Activated T-helper 2 cell treated with anti-CD3 and anti-CD28 coated beads, Interferon-gamma antibody, Interleukin-2, Interleukin-4, amounts not matched to agents 10 μg/mL and 5 μg/mL and 100 μg/mL, durations not matched to agents 14 hours and 24 hours and 36 hours (primary cell): ENCODE results near the gene CRISPLD2. TPM values are rescaled to one million over a fixed set of nuclear protein-coding genes. Genes with fewer than 3 reads are reported as not detected.
"Not testable (repeated sequence)": the region's sequence is repeated elsewhere in the genome, so short reads cannot be mapped to it uniquely, and the experiment has no call there.

Source experiments
- DNase-seq: peaks from one replicate; pipeline ENCODE4 v3.0.0; 2021; ENCODE audit warnings: low spot score
- H3K27ac Mint-ChIP-seq: one replicate; pipeline ENCODE4 v1.8.0; 2021; ENCODE audit warnings: mixed read lengths
- H3K27me3 Mint-ChIP-seq: one replicate; pipeline ENCODE4 v1.8.0; 2021; ENCODE audit warnings: low read depth, mixed read lengths
- H3K36me3 Mint-ChIP-seq: one replicate; pipeline ENCODE4 v1.8.0; 2021; ENCODE audit warnings: low read depth, mixed read lengths
- H3K4me1 Mint-ChIP-seq: one replicate; pipeline ENCODE4 v1.8.0; 2021; ENCODE audit warnings: low read depth, mixed read lengths
- H3K4me3 Mint-ChIP-seq: one replicate; pipeline ENCODE4 v1.8.0; 2021; ENCODE audit warnings: low read depth, mild to moderate bottlenecking, moderate library complexity, mixed read lengths
- H3K9me3 Mint-ChIP-seq: one replicate; pipeline ENCODE4 v1.8.0; 2021; ENCODE audit warnings: mixed read lengths
- intact Hi-C: fragments of 100-400 bp; cut with micrococcal nuclease; formaldehyde crosslinking; loops from one replicate; pipeline ENCODE4 v1.15.1; 2023
- total RNA-seq: library from RNA; stranded (reverse); gene quantifications from 2 replicates; pipeline ENCODE4 v1.2.3, GENCODE V29; 2022

Gene CRISPLD2
- total RNA-seq, 1 donor from 2014 or later = 0.23 TPM

- no peaks in the 10 kb centered on the region for H3K27me3 Mint-ChIP-seq
- no peak for DNase-seq
- no peak overlapping the region for H3K4me3 Mint-ChIP-seq
- H3K27ac Mint-ChIP-seq = no peak overlapping the region
- H3K4me1 Mint-ChIP-seq = no peaks in the 10 kb centered on the region
- intact Hi-C loops = no loop called here
- H3K9me3 Mint-ChIP-seq = no peaks in the 10 kb centered on the region
- H3K36me3 Mint-ChIP-seq = no peaks in the 10 kb centered on the region
Observed at GRCh38 chr16:84853534-84853933, 33.7 kb downstream of the CRISPLD2 start.

DNA sequence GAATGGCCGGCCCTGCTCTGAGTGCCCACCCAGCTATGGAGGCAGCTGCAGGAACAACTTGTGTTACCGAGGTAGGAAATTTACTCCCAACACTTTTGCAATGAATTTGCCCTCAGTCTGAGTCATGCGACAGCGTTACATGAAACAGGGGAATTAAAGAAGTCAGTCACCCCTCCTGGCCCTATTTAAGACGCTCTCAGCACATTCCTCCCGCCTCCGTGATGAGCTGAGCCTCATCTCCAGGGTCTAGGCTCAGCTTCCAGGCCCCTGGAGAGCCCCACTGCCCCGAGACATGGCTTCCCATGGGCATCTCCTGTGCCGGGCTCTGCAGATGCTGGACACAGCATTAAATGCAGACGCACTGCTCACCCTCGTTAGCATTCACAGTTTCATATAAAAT lies 35.0 kb downstream of the CRISPLD2 start:
- Mint-ChIP-seq H3K36me3 (no peaks in the 10 kb centered on the region), H3K4me1 (no peaks in the 10 kb centered on the region), H3K27me3 (no peaks in the 10 kb centered on the region), H3K27ac (no peak overlapping the region), H3K4me3 (no peak overlapping the region), H3K9me3 (peaks cover 2% of the 10 kb centered on the region)
- DNase-seq = no peak
- intact Hi-C loops = no loop called here

GRCh38 chr16:84855435-84856202 lies 35.8 kb downstream of the CRISPLD2 start:
- peaks cover 10% of the 10 kb centered on the region for H3K9me3 Mint-ChIP-seq
- DNase-seq, intact Hi-C loops, H3K4me3 Mint-ChIP-seq, H3K36me3 Mint-ChIP-seq, H3K4me1 Mint-ChIP-seq, H3K27ac Mint-ChIP-seq, H3K27me3 Mint-ChIP-seq: not testable (repeated sequence)

- H3K4me1 Mint-ChIP-seq, H3K27ac Mint-ChIP-seq, H3K36me3 Mint-ChIP-seq, DNase-seq, H3K27me3 Mint-ChIP-seq, intact Hi-C loops, H3K4me3 Mint-ChIP-seq: not testable (repeated sequence)
- peaks cover 12% of the 10 kb centered on the region for H3K9me3 Mint-ChIP-seq
Observed at GRCh38 chr16:84856203-84856581, 36.4 kb downstream of the CRISPLD2 start.

- H3K36me3 Mint-ChIP-seq, intact Hi-C loops, H3K27me3 Mint-ChIP-seq, H3K27ac Mint-ChIP-seq, H3K4me1 Mint-ChIP-seq, DNase-seq, H3K4me3 Mint-ChIP-seq: not testable (repeated sequence)
- H3K9me3 Mint-ChIP-seq = peaks cover 12% of the 10 kb centered on the region
Observed at GRCh38 chr16:84856811-84857210, 37.0 kb downstream of the CRISPLD2 start.

DNA sequence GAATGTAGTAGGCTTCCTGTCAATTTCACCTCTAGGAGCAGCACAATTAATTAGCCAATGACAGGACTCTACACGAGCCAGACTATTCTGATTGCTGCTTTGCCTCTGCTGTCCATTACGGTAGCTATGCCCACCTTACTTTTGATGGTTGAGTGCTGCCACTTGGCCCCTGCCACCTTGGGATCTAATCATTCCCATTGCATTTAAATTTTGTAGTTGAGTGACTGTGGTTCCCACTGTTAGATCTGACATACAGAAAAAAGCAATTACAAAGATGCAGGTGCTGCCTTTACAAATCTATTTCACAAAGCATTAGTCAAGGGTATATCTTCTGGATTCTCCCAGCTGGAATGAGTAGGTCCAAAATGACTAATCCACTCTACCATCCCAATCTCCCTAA lies 39.9 kb downstream of the CRISPLD2 start:
- no peaks in the 10 kb centered on the region for H3K27me3 Mint-ChIP-seq
- H3K9me3 Mint-ChIP-seq = peaks cover 12% of the 10 kb centered on the region
- H3K27ac Mint-ChIP-seq = no peak overlapping the region
- H3K4me3 Mint-ChIP-seq = no peak overlapping the region
- no peaks in the 10 kb centered on the region for H3K4me1 Mint-ChIP-seq
- intact Hi-C loops = no loop called here
- H3K36me3 Mint-ChIP-seq = no peaks in the 10 kb centered on the region
- DNase-seq = no peak

DNA sequence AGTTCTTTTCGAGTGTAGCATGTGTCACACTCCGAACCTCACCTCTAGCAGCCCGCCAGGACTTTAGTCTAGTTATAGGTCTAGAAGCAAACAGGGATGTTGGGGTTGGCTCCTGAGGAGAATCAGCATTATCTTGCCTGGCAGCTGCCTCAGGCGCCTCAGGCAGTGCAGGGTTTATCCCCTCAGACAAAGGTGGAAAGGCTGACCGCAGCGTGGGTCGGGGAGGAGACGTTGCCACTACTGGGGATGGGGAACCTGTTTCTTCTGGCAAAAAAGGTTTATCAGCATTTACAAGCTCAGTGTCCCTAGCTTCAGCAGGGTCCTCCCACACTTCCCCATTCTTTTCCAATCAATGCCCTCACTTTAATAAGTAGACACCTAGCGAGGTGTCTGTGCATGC lies 40.6 kb downstream of the CRISPLD2 start:
- Mint-ChIP-seq H3K36me3 (no peaks in the 10 kb centered on the region), H3K4me1 (no peaks in the 10 kb centered on the region), H3K27ac (no peak overlapping the region), H3K27me3 (no peaks in the 10 kb centered on the region), H3K9me3 (peaks cover 12% of the 10 kb centered on the region), H3K4me3 (no peak overlapping the region)
- no peak for DNase-seq
- intact Hi-C loops = no loop called here

- DNase-seq = no peak
- Mint-ChIP-seq H3K27ac (no peak overlapping the region), H3K9me3 (peaks cover 12% of the 10 kb centered on the region), H3K4me3 (no peak overlapping the region), H3K4me1 (no peaks in the 10 kb centered on the region), H3K36me3 (no peaks in the 10 kb centered on the region), H3K27me3 (no peaks in the 10 kb centered on the region)
- intact Hi-C loops = no loop called here
Observed at GRCh38 chr16:84861671-84862070, 41.9 kb downstream of the CRISPLD2 start.

DNA sequence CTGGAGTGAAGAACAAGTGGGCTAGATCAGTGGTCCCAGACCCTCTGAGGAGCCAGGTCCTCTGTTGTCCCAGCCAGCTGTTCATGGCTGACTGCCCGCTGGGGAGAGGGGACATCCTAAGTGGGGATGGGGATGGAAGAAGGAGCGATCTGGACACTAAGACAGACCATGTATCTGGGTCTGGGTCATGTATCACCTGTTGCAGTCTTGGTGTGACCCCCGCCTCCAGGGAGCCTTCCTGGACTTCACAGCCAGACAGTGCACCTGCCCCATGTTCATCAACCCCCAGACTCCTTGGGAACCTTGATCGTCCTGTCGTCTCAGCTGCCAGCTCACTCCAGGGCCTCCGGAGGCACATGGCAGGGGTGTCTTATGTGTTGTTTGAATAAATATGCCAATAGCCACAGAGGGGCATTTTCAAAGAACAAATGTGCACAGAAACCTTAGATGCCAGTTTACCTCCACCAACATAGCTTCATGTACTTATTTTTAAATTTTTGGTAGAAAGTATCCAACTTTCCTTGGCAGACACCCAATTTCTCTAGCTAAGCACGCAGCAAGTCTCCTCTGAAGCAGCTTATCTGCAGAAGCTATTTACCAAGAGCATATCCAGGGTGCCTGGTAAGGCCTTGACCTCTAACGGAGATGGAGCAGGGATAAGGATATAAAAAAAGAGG lies 43.2 kb downstream of the CRISPLD2 start:
- Mint-ChIP-seq H3K4me1 (no peaks in the 10 kb centered on the region), H3K36me3 (no peaks in the 10 kb centered on the region), H3K27ac (no peak overlapping the region), H3K9me3 (peaks cover 12% of the 10 kb centered on the region), H3K4me3 (no peak overlapping the region), H3K27me3 (no peaks in the 10 kb centered on the region)
- intact Hi-C loops = no loop called here
- DNase-seq = no peak

DNA sequence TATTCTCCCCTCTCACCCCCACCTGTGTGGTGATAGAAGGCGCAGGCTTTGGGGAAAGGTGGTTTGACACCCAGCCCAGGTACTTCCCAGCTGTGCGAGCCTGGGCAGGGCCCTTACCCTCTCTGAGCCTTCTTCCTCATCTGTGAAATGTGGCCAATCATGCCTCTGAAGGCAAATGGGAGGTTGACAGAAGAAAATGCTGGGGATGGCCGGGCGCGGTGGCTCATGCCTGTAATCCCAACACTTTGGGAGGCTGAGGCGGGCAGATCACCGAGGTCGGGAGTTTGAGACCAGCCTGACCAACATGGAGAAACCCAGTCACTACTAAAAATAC lies 43.7 kb downstream of the CRISPLD2 start:
- intact Hi-C loops = no loop called here
- Mint-ChIP-seq H3K27ac (no peak overlapping the region), H3K9me3 (peaks cover 12% of the 10 kb centered on the region), H3K36me3 (no peaks in the 10 kb centered on the region), H3K4me3 (no peak overlapping the region), H3K4me1 (no peaks in the 10 kb centered on the region), H3K27me3 (no peaks in the 10 kb centered on the region)
- DNase-seq = no peak

DNA sequence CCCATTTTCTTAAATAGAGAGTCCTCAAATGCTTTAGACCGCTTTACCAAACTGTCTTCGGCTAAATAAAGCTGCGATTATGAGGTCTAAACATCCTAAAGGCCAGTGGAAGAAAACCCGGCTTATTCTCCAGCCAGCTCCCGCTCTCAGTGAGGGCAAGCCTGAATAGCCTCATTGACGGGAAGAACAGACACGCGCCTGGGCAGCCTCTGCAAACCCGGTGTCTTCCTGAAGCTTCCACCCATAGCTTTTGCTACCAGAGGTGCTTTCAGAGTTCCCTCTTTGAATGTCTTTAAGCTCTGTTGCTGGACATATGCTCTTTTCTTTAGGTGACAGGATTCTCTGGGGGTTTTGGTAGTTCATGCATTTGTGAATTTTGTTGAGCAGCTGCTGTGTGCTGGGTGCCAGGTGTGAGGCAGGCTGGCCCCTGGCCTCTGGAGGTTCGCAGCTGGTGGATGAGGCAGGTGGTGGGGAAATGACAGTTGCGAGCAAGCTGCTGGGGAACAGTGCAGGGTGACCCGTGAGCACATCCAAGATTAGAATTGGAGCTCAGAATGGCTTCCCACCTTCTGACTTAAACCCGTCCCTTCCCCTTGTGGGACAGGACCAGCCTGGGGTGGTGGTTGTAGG lies 44.7 kb downstream of the CRISPLD2 start:
- intact Hi-C loops = no loop called here
- Mint-ChIP-seq H3K27me3 (no peaks in the 10 kb centered on the region), H3K27ac (no peak overlapping the region), H3K4me1 (no peaks in the 10 kb centered on the region), H3K36me3 (no peaks in the 10 kb centered on the region), H3K9me3 (peaks cover 12% of the 10 kb centered on the region), H3K4me3 (no peak overlapping the region)
- no peak for DNase-seq

DNA sequence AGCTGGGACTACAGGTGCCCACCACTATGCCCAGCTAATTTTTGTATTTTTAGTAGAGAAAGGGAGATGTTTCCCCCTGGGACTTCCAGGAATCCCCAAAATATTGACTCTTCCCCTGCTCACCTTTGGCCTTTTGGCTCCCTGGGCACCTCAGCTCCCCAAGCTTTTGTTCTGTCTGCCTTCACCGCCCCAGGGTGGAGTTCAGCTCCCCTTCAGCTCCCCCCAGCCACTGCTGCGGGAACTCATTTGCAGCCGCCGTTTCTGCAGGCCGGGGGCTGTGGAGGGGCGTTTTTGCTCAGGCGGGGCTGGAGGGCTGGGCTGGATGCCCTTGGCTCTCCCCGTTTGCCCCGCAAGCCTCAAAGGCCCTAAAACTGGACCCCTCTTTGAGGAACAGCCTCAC lies 47.9 kb downstream of the CRISPLD2 start:
- H3K4me1 Mint-ChIP-seq = no peaks in the 10 kb centered on the region

GRCh38 chr16:84868328-84868727 lies 48.5 kb downstream of the CRISPLD2 start:
- Mint-ChIP-seq H3K36me3 (no peaks in the 10 kb centered on the region), H3K4me3 (no peak overlapping the region), H3K9me3 (no peaks in the 10 kb centered on the region), H3K27ac (no peak overlapping the region), H3K4me1 (no peaks in the 10 kb centered on the region), H3K27me3 (no peaks in the 10 kb centered on the region)
- no peak for DNase-seq
- intact Hi-C loops = no loop called here

More for the DNA sequence above, 47.9 kb downstream of the CRISPLD2 start:
- Mint-ChIP-seq H3K27ac (no peak overlapping the region), H3K36me3 (no peaks in the 10 kb centered on the region), H3K27me3 (no peaks in the 10 kb centered on the region), H3K4me3 (no peak overlapping the region), H3K9me3 (no peaks in the 10 kb centered on the region)
- intact Hi-C loops = no loop called here
- no peak for DNase-seq
